DMS53 treated with DMSO at 0.1 percent for 48 hours (cell line): ENCODE data around the gene DEPDC1B.
A peak's percentile ranks its signal among the peaks of the same experiment; 100 is the strongest.
"Not testable (repeated sequence)": the region's sequence is repeated elsewhere in the genome, so short reads cannot be mapped to it uniquely, and the experiment has no call there.

Experiments used
- DNase-seq: peaks from one replicate; lab custom pipeline; 2025; ENCODE audit not compliant: unreplicated experiment; lab: John Stamatoyannopoulos, UW

Gene DEPDC1B

GRCh38 chr5:60586307-60586901 lies 113.6 kb downstream of the DEPDC1B start:
- peak; percentile 55 for DNase-seq

GRCh38 chr5:60585618-60586017 lies 114.3 kb downstream of the DEPDC1B start:
- DNase-seq: no peak

- DNase-seq: no peak
Observed at GRCh38 chr5:60584304-60584703, 115.7 kb downstream of the DEPDC1B start.

GRCh38 chr5:60583616-60584015 lies 116.3 kb downstream of the DEPDC1B start:
- no peak for DNase-seq

- DNase-seq: no peak
Observed at GRCh38 chr5:60578315-60578714, 121.7 kb downstream of the DEPDC1B start.

GRCh38 chr5:60577116-60577515 lies 122.8 kb downstream of the DEPDC1B start:
- DNase-seq: no peak

GRCh38 chr5:60576425-60576824 lies 123.5 kb downstream of the DEPDC1B start:
- no peak for DNase-seq

- no peak for DNase-seq
Observed at GRCh38 chr5:60568646-60569045, 131.3 kb downstream of the DEPDC1B start.

GRCh38 chr5:60563696-60564324 lies 136.2 kb downstream of the DEPDC1B start:
- DNase-seq: no peak

- DNase-seq: not testable (repeated sequence)
Observed at GRCh38 chr5:60553291-60553690, 146.7 kb downstream of the DEPDC1B start.

GRCh38 chr5:60551829-60552228 lies 148.1 kb downstream of the DEPDC1B start:
- no peak for DNase-seq

- DNase-seq: no peak
Observed at GRCh38 chr5:60551250-60551649, 148.7 kb downstream of the DEPDC1B start.

- DNase-seq: no peak
Observed at GRCh38 chr5:60550311-60550710, 149.7 kb downstream of the DEPDC1B start.

- DNase-seq: no peak
Observed at GRCh38 chr5:60549841-60550240, 150.1 kb downstream of the DEPDC1B start.
